Measurements from ENCODE around the gene UGT1A3.

UGT1A3 gene

DNA sequence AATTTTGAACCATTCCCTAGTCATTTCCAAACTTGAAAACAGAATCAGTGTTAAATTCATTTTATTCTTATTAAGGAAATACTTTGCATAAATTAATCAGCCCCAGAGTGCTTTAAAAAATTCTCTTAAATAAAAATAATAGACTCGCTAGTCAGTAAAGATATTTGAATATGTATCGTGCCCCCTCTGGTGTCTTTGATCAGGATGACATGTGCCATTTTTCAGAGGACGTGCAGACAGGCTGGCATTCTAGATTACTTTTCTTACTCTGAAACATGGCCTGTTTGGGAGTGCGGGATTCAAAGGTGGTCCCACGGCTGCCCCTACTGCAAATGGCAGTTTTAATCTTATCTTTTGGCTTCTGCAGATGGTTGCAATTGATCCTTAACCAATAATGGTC lies 43.7 kb downstream of the UGT1A3 start:
- H3K27ac ChIP-seq, result no peak overlapping the region
- TF ChIP-seq, protein P1, sequence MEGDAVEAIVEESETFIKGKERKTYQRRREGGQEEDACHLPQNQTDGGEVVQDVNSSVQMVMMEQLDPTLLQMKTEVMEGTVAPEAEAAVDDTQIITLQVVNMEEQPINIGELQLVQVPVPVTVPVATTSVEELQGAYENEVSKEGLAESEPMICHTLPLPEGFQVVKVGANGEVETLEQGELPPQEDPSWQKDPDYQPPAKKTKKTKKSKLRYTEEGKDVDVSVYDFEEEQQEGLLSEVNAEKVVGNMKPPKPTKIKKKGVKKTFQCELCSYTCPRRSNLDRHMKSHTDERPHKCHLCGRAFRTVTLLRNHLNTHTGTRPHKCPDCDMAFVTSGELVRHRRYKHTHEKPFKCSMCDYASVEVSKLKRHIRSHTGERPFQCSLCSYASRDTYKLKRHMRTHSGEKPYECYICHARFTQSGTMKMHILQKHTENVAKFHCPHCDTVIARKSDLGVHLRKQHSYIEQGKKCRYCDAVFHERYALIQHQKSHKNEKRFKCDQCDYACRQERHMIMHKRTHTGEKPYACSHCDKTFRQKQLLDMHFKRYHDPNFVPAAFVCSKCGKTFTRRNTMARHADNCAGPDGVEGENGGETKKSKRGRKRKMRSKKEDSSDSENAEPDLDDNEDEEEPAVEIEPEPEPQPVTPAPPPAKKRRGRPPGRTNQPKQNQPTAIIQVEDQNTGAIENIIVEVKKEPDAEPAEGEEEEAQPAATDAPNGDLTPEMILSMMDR (IDR thresholded peaks at IDR 0.05), result no peak
- intact Hi-C loops (cut with DNase I; ENCODE audit: low total_unique reads), result no loop called here
- no peaks in the 10 kb centered on the region for H3K27me3 ChIP-seq
- H3K36me3 ChIP-seq, result no peaks in the 10 kb centered on the region
- H3K4me3 ChIP-seq, result no peak overlapping the region
- DNase-seq, result no peak
- peaks cover 0 to 7% (median 5%) of the 10 kb centered on the region in 3 donors for H3K9me3 ChIP-seq
- no peaks in the 10 kb centered on the region for H3K4me1 ChIP-seq

DNA sequence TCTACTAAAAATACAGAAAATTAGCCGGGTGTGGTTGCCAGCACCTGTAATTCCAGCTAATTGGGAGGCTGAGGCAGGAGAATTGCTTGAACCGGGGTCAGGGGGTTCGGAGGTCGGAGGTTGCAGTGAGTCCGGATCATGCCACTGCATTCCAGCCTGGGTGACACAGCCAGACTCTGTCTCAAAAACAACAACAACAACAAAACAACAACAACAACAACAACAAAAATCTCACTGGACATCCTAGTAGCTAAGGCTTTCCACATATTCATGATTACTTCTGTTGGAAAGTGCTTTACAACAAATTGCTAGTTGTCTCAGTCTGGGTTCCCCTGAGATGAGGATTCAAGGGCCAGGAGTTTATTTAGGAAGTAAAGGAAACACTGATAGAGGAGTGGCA lies 45.0 kb downstream of the UGT1A3 start:
- no peak overlapping the region for H3K27ac ChIP-seq
- H3K9me3 ChIP-seq, result peaks cover 0 to 7% (median 5%) of the 10 kb centered on the region in 3 donors
- H3K36me3 ChIP-seq, result no peaks in the 10 kb centered on the region
- H3K4me3 ChIP-seq, result no peak overlapping the region
- no peaks in the 10 kb centered on the region for H3K4me1 ChIP-seq
- TF ChIP-seq, protein P1 (IDR thresholded peaks at IDR 0.05), result no peak
- no peak for DNase-seq
- H3K27me3 ChIP-seq, result no peaks in the 10 kb centered on the region
- intact Hi-C loops (cut with DNase I; ENCODE audit: low total_unique reads), result no loop called here

DNA sequence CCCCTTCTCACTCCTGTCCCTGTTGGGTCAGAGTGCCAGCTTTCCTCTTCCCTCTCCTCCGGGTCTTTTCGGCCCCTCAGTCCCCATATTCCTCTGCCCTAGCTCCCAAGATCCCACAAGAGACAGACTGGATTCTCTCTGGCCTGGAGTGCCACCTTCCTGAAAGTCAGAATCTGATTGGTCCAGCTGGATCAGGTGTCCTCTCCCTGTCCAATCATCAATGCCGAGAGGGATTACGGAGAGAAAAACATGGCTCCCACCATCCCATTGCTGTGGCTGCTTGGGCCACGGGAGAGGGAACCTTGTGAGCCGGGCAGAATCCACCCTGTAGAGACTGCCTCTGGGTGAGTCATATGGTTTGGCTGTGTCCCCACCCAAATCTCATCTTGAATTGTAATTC lies 46.6 kb downstream of the UGT1A3 start:
- H3K36me3 ChIP-seq, result no peaks in the 10 kb centered on the region
- intact Hi-C loops (cut with DNase I; ENCODE audit: low total_unique reads), result no loop called here
- H3K27ac ChIP-seq, result no peak overlapping the region
- H3K9me3 ChIP-seq, result peaks cover 0 to 7% (median 5%) of the 10 kb centered on the region in 3 donors
- H3K4me3 ChIP-seq, result no peak overlapping the region
- H3K4me1 ChIP-seq, result no peaks in the 10 kb centered on the region
- TF ChIP-seq, protein P1 (IDR thresholded peaks at IDR 0.05), result no peak
- DNase-seq, result no peak
- H3K27me3 ChIP-seq, result no peaks in the 10 kb centered on the region

GRCh38 chr2:233778030-233778429 lies 49.2 kb downstream of the UGT1A3 start, which contains the start of gene MROH2A:
Gene MROH2A (plus strand): TSS chr2:233778330. CDS start chr2:233779359, 1,029 bp downstream.
- no peaks in the 10 kb centered on the region for H3K36me3 ChIP-seq
- H3K27me3 ChIP-seq, result no peaks in the 10 kb centered on the region
- TF ChIP-seq, protein P1 (IDR thresholded peaks at IDR 0.05), result no peak
- intact Hi-C loops (cut with DNase I; ENCODE audit: low total_unique reads), result no loop called here
- no peak for DNase-seq
- H3K9me3 ChIP-seq, result peaks cover 0 to 7% (median 5%) of the 10 kb centered on the region in 3 donors
- H3K27ac ChIP-seq, result no peak within 1 kb of the TSS
- H3K4me3 ChIP-seq, result no peak within 1 kb of the TSS
- H3K4me1 ChIP-seq, result no peaks in the 10 kb centered on the region

GRCh38 chr2:233779722-233780121 lies 50.9 kb downstream of the UGT1A3 start:
- TF ChIP-seq, protein P1 (IDR thresholded peaks at IDR 0.05), result no peak

GRCh38 chr2:233780771-233781170 lies 51.9 kb downstream of the UGT1A3 start:
- H3K9me3 ChIP-seq, result peaks cover 0 to 7% (median 5%) of the 10 kb centered on the region in 3 donors
- TF ChIP-seq, protein P1 (IDR thresholded peaks at IDR 0.05), result no peak
- intact Hi-C loops (cut with DNase I; ENCODE audit: low total_unique reads), result no loop called here
- H3K4me1 ChIP-seq, result no peaks in the 10 kb centered on the region
- H3K27ac ChIP-seq, result no peak overlapping the region
- H3K4me3 ChIP-seq, result no peak overlapping the region
- no peak for DNase-seq
- no peaks in the 10 kb centered on the region for H3K36me3 ChIP-seq
- H3K27me3 ChIP-seq, result no peaks in the 10 kb centered on the region

More at GRCh38 chr2:233779722-233780121, 50.9 kb downstream of the UGT1A3 start:
- Histone ChIP-seq H3K27ac (no peak overlapping the region), H3K9me3 (peaks cover 0 to 7% (median 5%) of the 10 kb centered on the region in 3 donors), H3K27me3 (no peaks in the 10 kb centered on the region), H3K4me1 (no peaks in the 10 kb centered on the region), H3K4me3 (no peak overlapping the region), H3K36me3 (no peaks in the 10 kb centered on the region)
- intact Hi-C loops (cut with DNase I; ENCODE audit: low total_unique reads), result no loop called here
- DNase-seq, result no peak
